ENCODE results near the gene MARCHF3.

DNA sequence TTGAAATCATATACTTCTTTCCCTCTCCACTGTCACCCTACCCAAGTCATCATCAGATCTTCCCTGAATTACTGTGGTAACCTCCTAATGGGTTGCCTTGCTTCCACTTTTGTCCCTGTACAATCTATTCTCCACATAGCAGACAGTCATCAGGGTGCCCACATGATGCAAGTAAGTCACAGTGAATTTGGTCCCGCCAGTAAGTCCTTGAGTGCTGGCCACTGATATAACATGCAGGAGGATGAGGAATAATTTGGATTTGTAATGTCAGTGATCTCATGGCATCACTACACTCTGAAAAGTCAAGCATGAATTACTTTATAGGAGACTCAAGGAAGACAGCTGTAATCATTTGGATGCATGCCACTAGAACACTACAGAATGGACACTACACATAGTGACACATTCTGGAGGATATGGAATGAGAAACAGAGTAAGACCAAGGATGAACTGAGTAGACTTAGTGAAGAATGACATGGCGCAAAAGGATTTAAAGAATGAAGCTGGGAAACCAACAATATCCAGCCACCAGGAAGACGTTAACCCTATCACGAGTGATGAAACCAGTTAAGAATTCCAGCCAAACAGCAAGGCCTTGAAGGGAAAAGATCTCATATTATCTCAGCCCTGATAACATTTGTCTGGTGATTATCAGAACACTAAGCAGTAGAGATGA is 28.6 kb downstream of the MARCHF3 start:
- TF ChIP-seq, protein P1, sequence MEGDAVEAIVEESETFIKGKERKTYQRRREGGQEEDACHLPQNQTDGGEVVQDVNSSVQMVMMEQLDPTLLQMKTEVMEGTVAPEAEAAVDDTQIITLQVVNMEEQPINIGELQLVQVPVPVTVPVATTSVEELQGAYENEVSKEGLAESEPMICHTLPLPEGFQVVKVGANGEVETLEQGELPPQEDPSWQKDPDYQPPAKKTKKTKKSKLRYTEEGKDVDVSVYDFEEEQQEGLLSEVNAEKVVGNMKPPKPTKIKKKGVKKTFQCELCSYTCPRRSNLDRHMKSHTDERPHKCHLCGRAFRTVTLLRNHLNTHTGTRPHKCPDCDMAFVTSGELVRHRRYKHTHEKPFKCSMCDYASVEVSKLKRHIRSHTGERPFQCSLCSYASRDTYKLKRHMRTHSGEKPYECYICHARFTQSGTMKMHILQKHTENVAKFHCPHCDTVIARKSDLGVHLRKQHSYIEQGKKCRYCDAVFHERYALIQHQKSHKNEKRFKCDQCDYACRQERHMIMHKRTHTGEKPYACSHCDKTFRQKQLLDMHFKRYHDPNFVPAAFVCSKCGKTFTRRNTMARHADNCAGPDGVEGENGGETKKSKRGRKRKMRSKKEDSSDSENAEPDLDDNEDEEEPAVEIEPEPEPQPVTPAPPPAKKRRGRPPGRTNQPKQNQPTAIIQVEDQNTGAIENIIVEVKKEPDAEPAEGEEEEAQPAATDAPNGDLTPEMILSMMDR (IDR thresholded peaks at IDR 0.05 in 8 of 11, conservative IDR thresholded peaks at IDR 0.05 in 3 of 11) = no peak
- no peak for TF ChIP-seq POLR2A (IDR thresholded peaks at IDR 0.05)

Data from spleen (tissue), 7 donors.